ENCODE results near the gene DOK4.

DNA sequence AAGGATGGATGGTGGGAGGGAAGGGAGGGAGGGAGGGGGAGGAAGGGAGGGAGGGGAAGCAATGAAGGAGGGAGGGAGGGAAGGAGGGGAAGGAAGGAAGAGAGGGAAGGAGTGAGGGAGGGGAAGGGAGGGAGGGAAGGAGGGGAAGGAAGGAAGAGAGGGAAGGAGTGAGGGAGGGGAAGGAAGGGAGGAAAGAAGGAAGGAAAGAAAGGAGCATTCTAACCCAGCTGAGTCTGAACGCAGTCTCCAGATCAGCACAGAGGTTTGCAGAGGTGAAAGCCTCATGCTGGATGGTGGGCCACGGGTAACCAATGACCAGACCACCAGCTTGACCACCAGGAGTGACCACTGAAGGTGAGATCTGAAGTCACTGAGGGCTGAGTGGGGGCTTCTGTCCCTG lies 63.1 kb downstream of the DOK4 start:
- TF ChIP-seq GABPA (IDR thresholded peaks at IDR 0.05; ENCODE audit: low read depth) (no peak), CTCF (IDR thresholded peaks at IDR 0.05; ENCODE audit: insufficient read depth, low read length) (no peak), POLR2AphosphoS5 (IDR thresholded peaks at IDR 0.05; ENCODE audit: low read depth) (no peak)
